Amniotic epithelial cell (primary cell): Measurements from ENCODE around the gene CCNK.
A peak's percentile ranks its signal among the peaks of the same experiment; 100 is the strongest.

ENCODE experiments used
- DNase-seq: peaks from one replicate; pipeline ENCODE4 v3.0.0-alpha.2; 2010; ENCODE audit warnings: low read depth

The CCNK gene

DNA sequence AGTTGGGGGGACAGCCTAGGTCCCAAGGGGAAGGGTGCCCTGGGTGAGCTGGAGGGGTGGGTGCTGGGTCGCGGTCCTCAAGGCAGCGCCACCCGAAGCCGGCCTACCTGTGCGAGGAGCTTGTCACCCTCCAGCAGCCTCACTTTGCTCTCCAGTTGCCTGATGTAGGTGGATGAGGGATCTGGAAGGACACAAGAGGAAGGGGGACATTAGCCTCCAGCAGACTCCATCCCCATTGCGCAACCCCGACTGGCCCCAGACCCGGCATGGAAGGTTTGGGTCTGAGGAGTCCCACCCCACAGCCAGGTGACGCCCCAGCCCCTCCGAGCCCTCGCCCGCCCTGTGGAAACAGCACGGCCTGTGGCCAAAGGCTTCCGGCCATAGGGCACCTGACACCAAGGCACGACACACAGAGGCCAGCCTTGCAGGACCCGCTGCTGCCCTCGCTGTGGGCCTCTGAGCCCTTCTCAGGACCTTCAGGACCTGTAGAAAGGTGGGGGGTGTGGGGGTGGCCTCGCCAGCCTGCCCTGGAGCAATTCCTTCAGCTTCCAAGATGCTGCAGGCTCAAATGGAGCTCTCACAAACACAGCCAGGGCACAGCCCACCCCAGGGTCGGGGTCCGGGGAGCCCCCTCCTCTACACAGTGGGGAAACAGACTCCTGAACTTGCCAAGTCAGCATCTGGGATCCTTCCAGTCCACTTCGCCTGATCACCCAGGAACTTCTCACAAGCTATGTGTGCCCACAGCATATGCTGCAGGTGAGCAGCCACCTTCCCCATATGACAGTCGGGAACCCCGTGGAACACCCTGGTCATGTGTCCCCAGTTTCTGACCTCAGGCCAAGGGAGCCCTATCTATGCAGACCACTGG is 54.9 kb downstream of the CCNK start:
- DNase-seq, result no peak

DNA sequence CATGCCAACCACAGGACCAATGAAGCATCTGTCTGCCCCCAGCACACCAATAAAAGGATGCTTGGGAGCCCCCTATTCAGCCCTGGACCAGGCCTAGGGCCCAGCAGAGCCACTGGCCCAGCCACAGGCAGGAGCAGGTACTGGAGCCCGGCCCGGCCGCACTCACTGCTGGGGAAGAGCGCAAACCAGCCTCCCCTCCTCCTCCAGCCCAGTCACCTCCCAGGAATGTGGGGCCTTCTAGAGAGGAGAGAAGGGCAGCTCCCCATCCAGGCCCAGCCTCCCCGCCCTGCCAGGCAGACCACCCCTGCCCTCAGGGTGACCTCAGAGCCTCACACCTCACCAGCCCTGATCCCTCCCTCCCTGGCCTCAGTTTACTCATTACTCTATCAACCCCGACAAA is 56.2 kb downstream of the CCNK start:
- peak; percentile 89 for DNase-seq

DNA sequence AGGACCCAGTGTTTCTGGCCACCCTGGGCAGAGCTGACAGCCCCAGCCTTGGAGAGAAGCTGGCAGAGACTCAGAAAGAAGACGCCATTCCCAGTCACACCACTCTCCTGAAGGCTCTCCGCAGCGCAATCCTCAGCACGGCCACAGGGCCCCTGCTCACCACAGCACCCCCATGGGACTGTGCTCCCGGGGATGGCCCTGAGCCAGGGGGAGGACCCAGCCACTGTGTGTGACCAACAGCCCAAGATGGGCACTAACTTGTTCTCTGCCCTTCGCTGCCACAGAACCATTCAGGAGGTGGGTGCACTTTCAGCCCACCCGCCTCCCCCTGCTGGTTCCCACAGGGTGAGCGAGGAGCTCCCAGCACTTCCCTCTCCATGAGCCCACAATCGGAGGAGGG is 57.1 kb downstream of the CCNK start:
- no peak for DNase-seq

DNA sequence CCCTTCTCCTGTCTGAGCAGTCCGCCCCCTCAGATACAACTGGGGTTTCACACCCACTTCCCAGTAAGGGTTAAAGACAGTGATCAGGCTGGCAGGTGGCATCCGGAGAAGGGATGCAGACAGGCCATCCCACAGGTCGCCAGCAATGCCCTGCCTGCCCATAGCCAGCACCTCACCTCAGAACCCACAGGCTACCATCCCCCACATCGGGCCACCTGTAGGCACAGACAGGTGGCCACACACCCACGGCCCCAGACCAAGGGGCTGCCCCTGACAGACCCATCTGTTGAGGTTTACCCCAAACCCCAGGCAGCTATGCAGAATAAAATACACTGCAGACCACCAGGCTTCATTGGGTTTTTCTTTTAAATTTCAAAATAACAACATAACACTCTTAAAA is 57.5 kb downstream of the CCNK start:
- DNase-seq, result no peak

DNA sequence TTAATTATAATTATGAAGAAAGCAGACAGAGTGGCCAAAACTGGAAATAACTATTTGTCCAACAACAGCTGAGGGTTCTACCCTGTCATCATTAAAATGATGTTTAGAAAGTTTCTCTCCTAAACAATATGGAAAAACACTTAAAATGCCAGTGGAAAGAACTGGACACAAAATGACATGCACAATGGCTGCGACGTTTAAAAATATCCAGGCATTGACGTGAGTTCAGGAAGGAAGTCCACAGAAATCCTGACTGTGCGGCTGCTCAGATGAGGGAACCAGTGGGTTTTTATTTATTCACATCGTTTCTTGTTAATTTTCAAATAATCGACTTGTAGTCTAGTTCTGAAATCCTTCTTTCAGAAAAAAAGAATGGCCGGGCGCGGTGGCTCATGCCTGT is 58.3 kb downstream of the CCNK start:
- no peak for DNase-seq

DNA sequence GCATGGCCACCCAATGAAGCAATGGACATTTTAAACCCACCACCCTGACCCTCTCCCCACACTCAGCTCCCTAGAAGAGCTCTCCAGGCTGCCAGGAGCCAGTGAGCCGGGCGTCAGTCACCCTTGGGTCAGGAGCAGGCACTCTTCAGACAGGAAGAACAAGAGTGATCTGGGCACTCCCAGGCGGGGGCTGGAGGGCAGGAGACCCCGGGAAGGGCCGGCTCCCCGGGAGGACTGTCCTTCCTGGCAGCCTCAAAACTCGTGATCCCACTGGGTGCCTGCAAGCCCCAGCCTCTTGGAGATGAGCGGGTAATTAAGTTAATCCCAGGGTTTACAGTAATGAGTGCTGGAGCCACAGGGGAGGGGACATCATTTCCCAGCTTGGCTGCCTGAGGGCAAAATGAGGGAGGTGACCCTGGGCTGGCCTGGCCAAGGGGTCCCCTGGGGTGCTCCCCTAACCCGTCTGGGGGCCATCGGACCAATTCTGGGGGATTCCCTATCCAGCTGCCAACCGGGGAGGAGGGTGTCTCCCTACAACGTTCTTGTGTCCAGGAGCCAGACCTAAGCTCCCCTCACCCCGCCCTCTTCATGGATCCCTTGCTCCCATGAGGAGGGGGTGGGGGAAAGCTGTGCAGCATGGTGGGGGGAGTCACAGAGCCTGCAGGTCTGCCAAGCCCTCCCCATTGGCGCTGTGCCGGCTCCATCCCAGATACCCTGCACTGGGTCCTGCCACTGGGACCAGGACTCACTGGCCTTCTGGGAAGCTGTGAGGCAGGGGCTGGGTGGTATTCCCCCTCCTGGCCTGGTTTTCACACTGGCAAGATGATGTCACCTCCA is 59.2 kb downstream of the CCNK start:
- no peak for DNase-seq

DNA sequence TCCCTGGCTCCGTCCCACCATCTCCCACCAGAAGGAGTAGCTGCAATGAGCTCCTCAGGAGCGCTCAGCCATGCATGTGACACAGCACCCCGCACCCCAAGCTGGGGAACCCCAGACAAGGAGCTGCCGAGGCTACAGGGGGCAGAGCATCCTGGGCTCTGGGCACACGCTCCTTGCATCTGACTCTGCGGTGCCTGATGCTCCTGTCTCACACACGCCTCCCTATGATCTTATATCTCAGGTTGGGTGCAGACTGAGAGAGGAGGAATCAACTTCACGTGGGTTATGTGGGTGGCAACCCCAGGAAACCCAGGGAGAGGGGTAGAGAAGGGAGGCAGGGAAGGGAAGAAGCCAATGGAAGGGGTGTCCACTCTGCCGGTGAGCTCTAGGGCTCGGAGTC is 60.0 kb downstream of the CCNK start:
- no peak for DNase-seq

DNA sequence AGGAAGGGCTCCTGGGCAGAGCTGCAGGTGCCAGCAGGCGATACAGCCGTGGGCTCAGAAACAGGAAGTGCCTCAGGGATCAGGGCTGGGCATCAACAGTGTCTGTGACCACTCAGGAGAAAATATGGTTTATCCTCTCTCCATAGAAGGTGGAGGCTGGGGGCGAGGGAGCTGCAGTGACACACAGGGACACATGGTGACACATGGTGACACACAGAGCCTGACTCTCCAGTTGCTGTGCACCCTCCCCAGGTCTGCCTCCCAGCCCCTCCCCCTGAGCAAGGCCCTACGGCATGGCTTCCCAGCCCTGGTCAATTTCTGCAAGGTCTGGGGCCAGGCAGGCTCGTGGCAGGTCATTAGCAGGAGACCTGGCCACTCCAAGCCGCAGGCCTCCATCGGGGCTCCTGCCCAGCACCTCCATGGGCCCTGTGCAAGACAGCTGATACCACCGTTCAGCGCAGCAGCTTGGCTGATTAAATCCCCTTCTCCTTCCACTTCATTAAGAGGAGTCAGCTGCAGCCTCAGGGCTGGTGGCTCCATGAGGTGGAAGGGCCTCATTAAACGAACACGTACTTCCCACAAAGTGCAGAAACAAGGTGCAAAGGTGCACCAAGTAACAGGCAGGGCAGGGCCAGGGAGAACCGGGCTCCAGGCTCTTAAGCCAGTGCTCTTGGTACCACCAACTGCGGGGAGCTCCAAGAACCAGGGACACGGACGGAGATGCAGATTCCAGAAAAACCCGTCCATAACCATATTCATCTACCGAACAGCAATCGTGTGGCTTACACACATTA is 60.7 kb downstream of the CCNK start:
- no peak for DNase-seq

DNA sequence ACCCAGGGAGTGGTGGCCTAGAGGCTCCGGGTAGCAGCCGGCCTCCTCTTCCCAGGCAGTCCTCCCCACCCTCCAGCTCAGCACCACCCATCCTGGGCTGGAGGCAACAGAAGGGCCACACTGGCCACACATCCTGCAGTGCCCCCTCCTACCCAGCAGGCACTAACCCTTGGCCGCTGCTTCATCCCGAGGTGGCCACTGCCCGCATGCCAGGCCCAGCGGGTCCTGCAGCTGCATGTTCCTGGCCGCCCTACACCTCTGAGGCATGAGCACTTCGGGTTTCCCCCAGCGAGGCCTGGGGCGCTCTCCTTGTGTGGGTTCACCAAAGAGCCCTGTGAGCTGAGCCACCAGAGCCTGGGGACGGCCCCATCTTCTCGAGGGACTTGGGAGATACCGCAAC is 61.4 kb downstream of the CCNK start:
- no peak for DNase-seq

DNA sequence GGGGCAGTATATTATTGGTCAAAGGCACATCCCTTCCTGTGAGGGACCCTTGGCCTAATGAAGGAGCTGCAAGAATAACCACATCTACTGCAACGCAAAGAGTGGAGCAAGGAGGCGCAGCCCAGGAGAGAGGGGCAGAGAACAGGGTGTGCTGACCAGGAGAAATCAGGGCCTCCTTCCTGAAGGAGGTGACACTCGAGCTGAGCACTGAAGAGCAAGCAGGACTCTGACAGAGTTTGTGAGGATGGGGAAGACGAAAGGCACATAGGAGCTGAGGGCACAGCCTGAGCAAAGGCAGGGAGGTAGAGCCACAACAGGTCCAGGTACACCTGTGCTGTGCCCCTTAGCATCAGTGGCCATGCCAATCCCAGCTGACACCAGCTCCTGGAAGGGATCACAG is 62.2 kb downstream of the CCNK start:
- DNase-seq, result no peak

DNA sequence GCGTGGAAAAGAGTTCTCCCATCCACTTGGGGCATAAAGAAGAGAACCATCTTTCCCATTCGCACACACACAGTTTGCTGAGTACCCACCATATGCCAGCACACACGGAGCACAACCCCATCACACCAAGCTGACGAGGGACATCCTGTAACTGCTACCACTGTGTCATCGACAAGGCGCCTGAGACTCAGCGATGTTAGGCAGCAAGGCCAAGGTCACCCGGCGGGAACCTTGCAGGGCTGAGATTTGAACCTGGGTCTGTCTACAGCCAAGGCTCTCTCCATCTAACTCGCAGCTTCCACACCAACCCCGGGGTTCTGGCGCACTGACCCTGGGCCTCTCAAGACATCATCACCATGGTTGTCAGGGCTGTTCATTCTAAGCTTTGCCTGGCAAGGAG is 62.8 kb downstream of the CCNK start:
- no peak for DNase-seq

DNA sequence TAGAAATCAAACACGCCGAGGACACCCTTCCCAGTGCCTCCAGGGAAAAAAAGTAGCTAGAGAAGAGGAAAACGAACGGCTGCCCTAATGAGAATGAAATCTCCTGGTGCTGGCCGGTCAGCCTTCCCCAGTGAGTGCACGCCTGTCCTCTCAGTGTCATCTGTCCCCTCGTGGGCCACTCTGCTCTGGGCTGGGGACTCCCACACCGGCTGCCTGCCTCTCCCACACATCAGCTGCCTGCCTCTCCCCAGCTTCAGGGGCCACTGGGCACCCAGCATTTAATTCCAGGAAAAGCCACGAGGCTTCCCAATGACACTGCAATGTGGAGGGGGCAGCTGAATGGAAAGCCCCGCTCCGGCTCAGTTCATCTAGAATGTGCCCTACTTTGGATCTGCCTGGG is 63.8 kb downstream of the CCNK start:
- no peak for DNase-seq

DNA sequence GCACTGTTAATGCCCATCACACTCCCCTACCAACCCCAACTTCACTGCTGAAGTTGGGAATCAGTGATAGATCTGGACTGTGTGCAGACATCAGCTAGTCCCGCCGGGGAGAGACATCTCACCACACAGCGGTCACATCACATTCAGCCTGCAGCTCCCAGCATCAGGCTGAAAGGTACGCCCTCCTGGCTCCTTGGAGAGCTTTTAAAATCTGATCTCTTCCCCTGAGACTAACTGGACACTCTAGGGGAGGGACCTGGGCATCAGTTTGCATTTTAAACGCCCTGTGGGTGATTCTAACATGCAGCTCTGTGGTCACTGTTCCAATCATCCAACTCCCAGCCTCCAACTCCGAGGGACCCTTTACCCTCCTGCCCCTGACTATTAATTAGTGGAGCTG is 64.4 kb downstream of the CCNK start:
- DNase-seq, result no peak

DNA sequence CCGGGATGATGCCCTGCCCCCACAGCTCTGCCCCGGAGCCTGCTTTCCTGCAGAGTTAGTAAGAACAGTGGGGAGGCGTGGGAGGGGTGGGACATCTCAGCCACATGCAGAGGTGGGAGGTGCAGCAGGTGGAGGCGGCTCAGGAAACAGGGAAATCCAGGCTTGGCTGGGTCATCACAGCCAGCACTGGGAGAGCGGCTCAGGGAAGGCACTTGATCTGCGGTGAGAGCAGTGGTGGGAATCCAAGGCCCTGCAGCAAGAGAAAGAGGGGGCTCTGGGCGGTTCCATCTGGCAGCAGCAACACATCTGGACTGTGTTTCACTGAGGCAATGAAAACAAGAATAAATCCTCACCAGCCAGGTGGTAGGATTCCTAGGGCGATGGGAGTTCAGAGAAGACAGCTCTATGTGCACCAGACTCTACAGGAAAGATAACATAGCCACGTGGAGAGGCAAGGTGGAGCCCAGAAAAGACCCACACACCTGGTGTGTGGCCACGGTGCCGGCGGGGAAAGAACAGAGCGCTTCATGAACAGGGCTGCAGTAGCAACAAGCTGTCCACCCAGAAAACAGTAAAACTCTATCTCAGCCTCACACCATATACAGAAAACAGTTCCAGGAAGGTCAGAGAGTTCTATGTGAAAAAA is 65.1 kb downstream of the CCNK start:
- DNase-seq, result peak; percentile 40

DNA sequence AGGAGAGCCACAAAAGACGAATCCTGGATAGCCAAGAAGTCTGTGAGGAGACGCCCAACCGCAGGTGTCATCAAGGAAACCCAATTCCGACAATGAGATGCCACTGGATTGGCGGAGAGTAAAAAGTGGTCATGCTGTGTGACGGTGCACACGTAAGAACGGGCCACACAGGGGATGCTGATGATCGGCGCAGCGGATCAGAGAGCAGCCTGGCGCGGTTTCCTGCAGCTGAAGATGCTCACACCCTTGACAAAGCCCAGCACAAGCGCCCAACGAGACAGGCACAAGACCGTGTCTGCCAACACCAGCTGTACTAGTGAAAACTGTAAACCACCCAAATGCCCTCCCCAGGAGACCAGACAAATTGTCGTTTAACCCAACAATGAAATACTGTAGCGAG is 67.0 kb downstream of the CCNK start:
- no peak for DNase-seq

DNA sequence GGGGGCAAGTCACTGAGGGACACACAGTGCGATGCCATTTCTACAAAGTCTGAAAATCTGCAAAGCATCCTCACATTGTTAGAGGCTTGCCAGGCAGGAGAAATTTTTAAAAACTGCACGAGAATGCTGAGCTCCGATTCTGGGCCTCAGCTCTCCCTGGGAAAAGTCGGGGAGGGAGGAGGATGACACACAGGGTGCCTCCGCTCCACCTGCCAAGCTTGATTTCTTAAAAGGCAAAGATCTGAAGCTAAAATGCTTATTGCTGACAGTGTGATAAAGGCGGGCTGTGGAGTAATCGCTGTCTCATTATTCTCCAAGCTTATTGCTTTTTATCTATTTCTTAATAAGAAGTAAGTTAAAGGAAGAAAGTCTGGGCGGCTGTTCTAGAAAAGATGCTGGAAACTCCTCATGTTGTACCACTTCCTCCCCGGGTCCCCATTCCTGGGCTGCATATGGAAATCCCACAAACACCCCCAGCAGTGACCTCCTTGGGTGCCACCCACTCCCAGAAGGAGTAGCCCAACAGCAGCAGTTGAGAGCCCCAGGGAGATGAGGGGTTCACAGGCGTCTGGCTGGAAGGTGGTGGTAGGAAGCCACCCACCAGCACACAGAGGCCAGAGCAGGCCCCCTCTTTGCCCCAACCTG is 67.8 kb downstream of the CCNK start:
- DNase-seq, result peak; percentile 44

DNA sequence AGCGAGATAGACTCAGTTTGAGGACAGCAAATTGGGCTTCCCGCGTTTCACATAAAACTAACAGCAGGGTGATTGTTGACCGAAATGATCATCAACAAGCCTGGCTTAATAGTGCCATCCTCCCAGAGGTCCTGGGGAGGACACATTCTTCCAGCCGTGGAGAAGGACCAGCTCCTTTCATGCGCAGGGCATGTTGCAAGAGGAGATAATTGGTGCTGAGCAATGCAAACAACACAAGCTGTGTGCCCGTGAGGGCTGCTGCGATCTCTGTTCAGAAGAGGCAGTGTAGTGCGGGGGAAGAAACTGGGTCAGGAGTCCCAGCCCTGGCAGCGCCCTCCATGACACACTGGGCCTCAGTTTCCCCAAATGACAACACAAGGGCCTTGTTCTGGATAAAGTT is 68.5 kb downstream of the CCNK start:
- peak; percentile 72 for DNase-seq

DNA sequence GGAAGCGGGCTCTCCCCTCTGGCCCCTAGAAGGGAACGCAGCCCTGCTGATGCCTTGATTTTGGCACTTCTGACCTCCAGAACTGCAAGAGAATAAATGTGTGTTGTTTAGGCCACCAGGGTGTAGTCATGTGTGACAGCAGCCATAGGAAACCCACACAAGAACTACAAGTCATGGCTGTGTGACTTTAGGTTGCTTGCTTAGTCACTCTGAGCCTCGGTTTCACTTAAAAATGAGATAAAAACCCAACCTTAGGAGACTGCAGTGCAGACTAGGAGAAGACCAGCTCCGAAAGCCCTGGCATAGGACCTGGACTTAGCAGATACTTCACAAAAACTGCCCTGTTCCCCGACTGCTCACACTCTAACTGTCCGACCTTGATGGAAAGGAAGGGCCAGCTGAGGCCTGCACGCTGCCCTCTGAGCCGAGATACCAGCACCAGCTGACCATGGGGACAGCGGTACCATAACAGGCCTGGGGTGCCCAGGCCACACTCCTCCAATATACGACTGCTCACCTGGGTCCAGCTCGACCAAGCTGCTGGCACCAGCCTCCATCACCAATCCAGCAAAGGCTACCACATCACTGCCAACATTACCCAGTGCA is 69.3 kb downstream of the CCNK start:
- no peak for DNase-seq

DNA sequence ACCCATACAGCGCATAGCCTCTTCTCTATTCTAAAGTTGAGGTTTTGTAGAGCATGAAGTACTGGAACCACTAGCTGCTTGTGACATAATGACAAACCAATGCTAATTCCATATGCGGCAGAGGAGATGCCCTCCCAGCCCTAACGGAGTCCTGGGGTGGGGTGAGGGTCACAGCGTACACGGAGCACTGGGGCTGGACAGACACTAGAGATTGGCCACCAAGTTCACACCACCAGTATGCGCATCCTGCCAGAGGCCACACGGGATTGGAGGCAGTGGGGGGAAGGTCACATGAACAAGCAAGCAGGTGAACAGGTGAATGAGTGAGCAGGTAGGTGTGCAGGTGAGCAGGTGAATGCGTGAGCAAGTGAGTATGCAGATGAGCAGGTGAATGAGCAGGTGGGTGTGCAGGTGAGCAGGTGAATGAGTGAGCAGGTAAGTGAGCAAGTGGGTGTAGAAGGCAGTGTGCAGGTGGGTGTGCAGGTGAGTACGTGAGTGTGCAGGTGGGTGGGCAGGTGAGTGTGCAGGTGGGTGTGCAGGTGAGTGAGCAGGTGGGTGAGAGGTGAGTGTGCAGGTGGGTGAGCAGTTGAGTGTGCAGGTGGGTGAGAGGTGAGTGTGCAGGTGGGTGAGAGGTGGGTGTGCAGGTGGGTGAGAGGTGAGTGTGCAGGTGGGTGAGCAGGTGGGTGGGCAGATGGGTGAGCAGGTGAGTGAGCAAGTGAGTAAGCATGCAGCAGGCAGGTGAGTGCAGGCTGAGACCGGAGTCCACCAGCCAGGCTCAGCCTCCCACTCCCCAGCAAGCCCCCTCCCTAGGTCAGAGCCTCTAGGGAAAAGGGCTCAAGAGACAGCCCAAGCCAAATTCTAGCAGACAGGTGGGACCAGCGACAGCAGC is 70.1 kb downstream of the CCNK start:
- DNase-seq, result no peak

DNA sequence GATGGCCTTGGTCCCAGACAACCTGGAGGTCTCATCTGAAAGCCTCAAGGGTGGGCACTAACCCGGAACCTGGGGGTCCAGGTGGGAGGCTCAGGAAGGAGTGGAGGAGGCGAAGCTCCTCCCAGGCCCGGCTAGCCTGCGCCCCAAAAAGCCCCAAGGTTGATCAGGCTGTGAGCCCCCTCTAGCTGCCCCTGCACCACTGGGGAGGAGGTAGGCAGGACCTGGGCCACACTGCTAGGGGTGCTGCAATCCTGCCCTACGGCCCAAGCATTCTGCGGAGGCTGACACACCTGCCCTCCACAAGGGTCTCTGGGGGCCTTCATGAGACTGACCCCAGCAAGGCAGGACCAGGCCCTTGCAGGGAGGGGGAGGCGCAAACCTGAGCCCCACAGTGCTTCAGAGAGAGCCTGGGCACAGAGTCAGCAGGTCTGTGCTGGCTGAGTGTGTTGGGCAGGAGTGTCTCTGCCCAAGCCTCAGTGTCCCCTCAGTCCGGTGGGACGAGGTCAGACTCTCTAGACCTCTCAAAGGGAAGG is 70.9 kb downstream of the CCNK start:
- no peak for DNase-seq
